CD8-positive, alpha-beta memory T cell (primary cell): ENCODE measurements around the gene HCN2. TPM values are rescaled to one million over a fixed set of nuclear protein-coding genes. Genes with fewer than 3 reads are reported as not detected.

Experiments used
- CTCF ChIA-PET: fragments of 350-600 bp; sonication (Branson Sonifier 250); formaldehyde crosslinking; loops from one replicate; lab custom pipeline; 2021; ENCODE audit warnings: antibody characterized with exemption; lab: Charles Lee
- POLR2A ChIA-PET: fragments of 350-600 bp; sonication (Branson Sonifier 250); formaldehyde crosslinking; loops from one replicate; lab custom pipeline; 2021; ENCODE audit warnings: antibody characterized with exemption; lab: Charles Lee
- DNase-seq, 5 donors: peaks; one replicate each; pipeline versions ENCODE4 v3.0.0 to v3.0.0-alpha.2; 2020 to 2022; ENCODE audit warnings: mixed read lengths in 1 of 5
- H3K27ac ChIP-seq: one replicate; pipeline ENCODE4 v1.7.0; 2013; ENCODE audit warnings: low read depth, mild to moderate bottlenecking, low read length, moderate library complexity
- H3K27me3 ChIP-seq: 2 replicates; pipeline ENCODE4 v1.7.0; 2013; ENCODE audit warnings: low read length, mild to moderate bottlenecking; ENCODE audit not compliant: insufficient read depth, poor library complexity, severe bottlenecking
- H3K36me3 ChIP-seq: 2 replicates; pipeline ENCODE4 v1.7.0; 2013; ENCODE audit warnings: mild to moderate bottlenecking, low read length, moderate library complexity; ENCODE audit not compliant: insufficient read depth
- H3K4me1 ChIP-seq: 2 replicates; pipeline ENCODE4 v1.7.0; 2013; ENCODE audit warnings: mild to moderate bottlenecking, low read length, moderate library complexity; ENCODE audit not compliant: insufficient read depth
- H3K4me3 ChIP-seq: 2 replicates; pipeline ENCODE4 v1.7.0; 2013; ENCODE audit warnings: mild to moderate bottlenecking, low read length
- H3K9me3 ChIP-seq: 2 replicates; pipeline ENCODE4 v1.7.0; 2013; ENCODE audit warnings: mild to moderate bottlenecking, low read length
- H3K27ac Mint-ChIP-seq, 8 donors: one replicate each; pipeline ENCODE4 v1.8.0; 2020 to 2021; ENCODE audit warnings: mixed read lengths in 8 of 8, mild to moderate bottlenecking in 6 of 8, inconsistent platforms in 3 of 8, moderate library complexity in 3 of 8
- H3K27me3 Mint-ChIP-seq, 2 donors: one replicate each; pipeline ENCODE4 v1.8.0; 2020 to 2021; ENCODE audit warnings: mixed read lengths in 2 of 2, mild to moderate bottlenecking in 1 of 2, moderate library complexity in 1 of 2
- H3K36me3 Mint-ChIP-seq, 3 donors: one replicate each; pipeline ENCODE4 v1.8.0; 2020 to 2021; ENCODE audit warnings: mixed read lengths in 3 of 3, inconsistent platforms in 1 of 3, mild to moderate bottlenecking in 1 of 3
- H3K4me1 Mint-ChIP-seq, 3 donors: one replicate each; pipeline ENCODE4 v1.8.0; 2020 to 2021; ENCODE audit warnings: mixed read lengths in 3 of 3, inconsistent platforms in 1 of 3, mild to moderate bottlenecking in 1 of 3
- H3K4me3 Mint-ChIP-seq, 7 donors: one replicate each; pipeline ENCODE4 v1.8.0; 2020 to 2021; ENCODE audit warnings: mixed read lengths in 7 of 7, mild to moderate bottlenecking in 6 of 7, moderate library complexity in 4 of 7, inconsistent platforms in 2 of 7
- H3K9me3 Mint-ChIP-seq, 5 donors: one replicate each; pipeline ENCODE4 v1.8.0; 2020 to 2022; ENCODE audit warnings: mixed read lengths in 5 of 5, mild to moderate bottlenecking in 3 of 5, moderate library complexity in 2 of 5, inconsistent platforms in 1 of 5
- polyA plus RNA-seq: library from polyadenylated mRNA; unstranded; fragments of 300-500 nt; fragmentation: Illumina TruSeq; gene quantifications from one replicate; pipeline ENCODE4 v1.2.3, GENCODE V29; 2021
- total RNA-seq, 2 experiments: library from RNA; stranded (reverse); gene quantifications; one replicate each; pipeline ENCODE4 v1.2.3, GENCODE V29; 2021

Gene HCN2
- total and polyA plus RNA-seq, 3 experiments from 2014 or later = 0.42 to 0.48 TPM; not detected in 1

- H3K27ac ChIP-seq = no peak overlapping the region
- H3K4me3 Mint-ChIP-seq = peak overlapping the region in 2 of 7 donors; percentile 10 to 12
Observed at GRCh38 chr19:657611-658010, 67.9 kb downstream of the HCN2 start.

GRCh38 chr19:658059-658839 lies 68.6 kb downstream of the HCN2 start:
- peak overlapping the region; percentile 63 to 100 (median 97) for H3K27ac Mint-ChIP-seq
- no peaks in the 10 kb centered on the region for H3K9me3 Mint-ChIP-seq
- ChIA-PET POLR2A (no interaction called here), CTCF (interaction anchor here (1.2 kb wide), 1 partner anchor 24 kb away, joined by 4 read pairs; the partner anchor contains the start of gene POLRMT)
- H3K27me3 Mint-ChIP-seq = peaks cover 0 to 3% of the 10 kb centered on the region in 2 donors
- H3K36me3 Mint-ChIP-seq = peaks cover 0 to 64% (median 2%) of the 10 kb centered on the region in 3 donors
- Histone ChIP-seq H3K4me3 (no peak overlapping the region), H3K9me3 (no peaks in the 10 kb centered on the region), H3K27ac (peak overlapping the region; percentile 4), H3K27me3 (no peaks in the 10 kb centered on the region), H3K36me3 (peaks cover 5% of the 10 kb centered on the region), H3K4me1 (peaks cover 54% of the 10 kb centered on the region)
- no peak for DNase-seq
- H3K4me1 Mint-ChIP-seq = peaks cover 42 to 77% (median 44%) of the 10 kb centered on the region in 3 donors
- H3K4me3 Mint-ChIP-seq = peak overlapping the region; percentile 38 to 72 (median 56)

More at GRCh38 chr19:657611-658010, 67.9 kb downstream of the HCN2 start:
- peaks cover 54% of the 10 kb centered on the region for H3K4me1 ChIP-seq
- H3K4me3 ChIP-seq = no peak overlapping the region
- CTCF ChIA-PET = interaction anchor here (1.2 kb wide), 1 partner anchor 23 kb away, joined by 4 read pairs; the partner anchor contains the start of gene POLRMT
- DNase-seq = no peak
- H3K4me1 Mint-ChIP-seq = peaks cover 42 to 78% (median 44%) of the 10 kb centered on the region in 3 donors
- peak overlapping the region in 6 of 8 donors; percentile 27 to 99 (median 79) for H3K27ac Mint-ChIP-seq
- H3K27me3 ChIP-seq = no peaks in the 10 kb centered on the region
- peaks cover 0 to 3% of the 10 kb centered on the region in 2 donors for H3K27me3 Mint-ChIP-seq
- H3K9me3 ChIP-seq = no peaks in the 10 kb centered on the region
- H3K36me3 Mint-ChIP-seq = peaks cover 0 to 68% (median 2%) of the 10 kb centered on the region in 3 donors
- H3K9me3 Mint-ChIP-seq = no peaks in the 10 kb centered on the region
- POLR2A ChIA-PET = no interaction called here
- peaks cover 6% of the 10 kb centered on the region for H3K36me3 ChIP-seq

GRCh38 chr19:658916-659839 lies 69.5 kb downstream of the HCN2 start:
- Histone ChIP-seq H3K36me3 (no peaks in the 10 kb centered on the region), H3K4me3 (peak overlapping the region; percentile 84), H3K27me3 (no peaks in the 10 kb centered on the region), H3K9me3 (no peaks in the 10 kb centered on the region), H3K4me1 (peaks cover 60% of the 10 kb centered on the region), H3K27ac (peak overlapping the region; percentile 91)
- peaks cover 42 to 75% (median 46%) of the 10 kb centered on the region in 3 donors for H3K4me1 Mint-ChIP-seq
- H3K27me3 Mint-ChIP-seq = peaks cover 0 to 3% of the 10 kb centered on the region in 2 donors
- peak; percentile 27 to 88 (median 78) for DNase-seq
- peak overlapping the region; percentile 96 to 100 (median 100) for H3K27ac Mint-ChIP-seq
- H3K4me3 Mint-ChIP-seq = peak overlapping the region; percentile 98 to 99 (median 98)
- no peaks in the 10 kb centered on the region for H3K9me3 Mint-ChIP-seq
- peaks cover 0 to 56% (median 2%) of the 10 kb centered on the region in 3 donors for H3K36me3 Mint-ChIP-seq
- POLR2A ChIA-PET = interaction anchor here (0.5 to 0.9 kb wide), 3 partner anchors 69 to 580 kb away, joined by 3 to 5 read pairs (median 3); partner anchors contain the start of gene HCN2
- CTCF ChIA-PET = interaction anchor here (0.9 kb wide), 1 partner anchor 131 kb away, joined by 3 read pairs; no protein-coding TSS in a partner anchor

GRCh38 chr19:660793-661426 lies 71.2 kb downstream of the HCN2 start:
- Histone ChIP-seq H3K4me3 (peak overlapping the region; percentile 84), H3K27ac (peak overlapping the region; percentile 91), H3K27me3 (no peaks in the 10 kb centered on the region), H3K9me3 (no peaks in the 10 kb centered on the region), H3K4me1 (peaks cover 56% of the 10 kb centered on the region), H3K36me3 (no peaks in the 10 kb centered on the region)
- Mint-ChIP-seq H3K27ac (peak overlapping the region; percentile 96 to 100 (median 100)), H3K4me1 (peaks cover 36 to 71% (median 39%) of the 10 kb centered on the region in 3 donors), H3K4me3 (peak overlapping the region; percentile 98 to 99 (median 98)), H3K9me3 (no peaks in the 10 kb centered on the region), H3K27me3 (peaks cover 0 to 3% of the 10 kb centered on the region in 2 donors), H3K36me3 (peaks cover 0 to 42% (median 0%) of the 10 kb centered on the region in 3 donors)
- CTCF ChIA-PET = interaction anchor here (0.6 to 1.6 kb wide), 3 partner anchors 12 to 342 kb away, joined by 3 to 4 read pairs (median 4); no protein-coding TSS in a partner anchor
- DNase-seq = no peak
- POLR2A ChIA-PET = interaction anchor here (0.5 to 2.5 kb wide), 6 partner anchors 11 to 417 kb away, joined by 3 to 20 read pairs (median 4); partner anchors contain the start of gene POLRMT

GRCh38 chr19:661427-662196 lies 71.9 kb downstream of the HCN2 start:
- no peaks in the 10 kb centered on the region for H3K27me3 ChIP-seq
- H3K4me3 Mint-ChIP-seq = peak overlapping the region; percentile 98 to 99 (median 98)
- H3K36me3 Mint-ChIP-seq = peaks cover 0 to 38% (median 0%) of the 10 kb centered on the region in 3 donors
- H3K36me3 ChIP-seq = no peaks in the 10 kb centered on the region
- H3K4me1 ChIP-seq = peaks cover 52% of the 10 kb centered on the region
- H3K9me3 ChIP-seq = no peaks in the 10 kb centered on the region
- H3K27me3 Mint-ChIP-seq = peaks cover 0 to 3% of the 10 kb centered on the region in 2 donors
- ChIA-PET POLR2A (interaction anchor here (0.5 to 2.5 kb wide), 5 partner anchors 11 to 416 kb away, joined by 3 to 20 read pairs (median 4); partner anchors contain the start of gene POLRMT), CTCF (interaction anchor here (0.6 to 1.6 kb wide), 3 partner anchors 13 to 341 kb away, joined by 3 to 4 read pairs (median 4); no protein-coding TSS in a partner anchor)
- peak overlapping the region; percentile 96 to 100 (median 100) for H3K27ac Mint-ChIP-seq
- no peaks in the 10 kb centered on the region for H3K9me3 Mint-ChIP-seq
- peak overlapping the region; percentile 91 for H3K27ac ChIP-seq
- DNase-seq = peak; percentile 52 to 83 (median 74)
- peaks cover 29 to 64% (median 34%) of the 10 kb centered on the region in 3 donors for H3K4me1 Mint-ChIP-seq
- H3K4me3 ChIP-seq = peak overlapping the region; percentile 84

GRCh38 chr19:662207-662961 lies 72.7 kb downstream of the HCN2 start:
- Histone ChIP-seq H3K27ac (peak overlapping the region; percentile 91), H3K9me3 (no peaks in the 10 kb centered on the region), H3K4me1 (peaks cover 46% of the 10 kb centered on the region), H3K36me3 (no peaks in the 10 kb centered on the region), H3K4me3 (peak overlapping the region; percentile 84), H3K27me3 (no peaks in the 10 kb centered on the region)
- peak; percentile 63 to 86 (median 74) for DNase-seq
- peak overlapping the region; percentile 98 to 99 (median 98) for H3K4me3 Mint-ChIP-seq
- peak overlapping the region; percentile 96 to 100 (median 100) for H3K27ac Mint-ChIP-seq
- no peaks in the 10 kb centered on the region for H3K9me3 Mint-ChIP-seq
- H3K36me3 Mint-ChIP-seq = peaks cover 0 to 32% (median 0%) of the 10 kb centered on the region in 3 donors
- ChIA-PET CTCF (interaction anchor here (1.4 to 2.2 kb wide), 2 partner anchors 14 to 17 kb away, joined by 3 to 8 read pairs; no protein-coding TSS in a partner anchor), POLR2A (interaction anchor here (0.9 to 2.5 kb wide), 5 partner anchors 15 to 130 kb away, joined by 3 to 20 read pairs (median 3); partner anchors contain the start of genes CDC34 and POLRMT)
- peaks cover 24 to 56% (median 30%) of the 10 kb centered on the region in 3 donors for H3K4me1 Mint-ChIP-seq
- H3K27me3 Mint-ChIP-seq = peaks cover 0 to 3% of the 10 kb centered on the region in 2 donors
